WERI-Rb-1 (cell line): ENCODE results near the gene SLC7A6.

Source experiments
- DNase-seq: peaks from one replicate; pipeline ENCODE4 v3.0.0-alpha.2; 2020
- H3K27ac ChIP-seq: fragments of 250-450 bp; sonication (Bioruptor Pico); 2 replicates; pipeline ENCODE4 v1.5.1; 2020; ENCODE audit warnings: mild to moderate bottlenecking, moderate library complexity
- H3K27me3 ChIP-seq: fragments of 250-450 bp; sonication (Bioruptor Pico); 2 replicates; pipeline ENCODE4 v1.5.1; 2021; ENCODE audit warnings: mild to moderate bottlenecking, low read depth, moderate library complexity; ENCODE audit not compliant: insufficient read depth, severe bottlenecking
- H3K36me3 ChIP-seq: fragments of 250-450 bp; sonication (Bioruptor Pico); 2 replicates; pipeline ENCODE4 v1.5.1; 2020; ENCODE audit warnings: mild to moderate bottlenecking, moderate library complexity
- H3K4me3 ChIP-seq: 2 replicates; pipeline ENCODE4 v1.5.1; 2011; ENCODE audit warnings: low read depth, mild to moderate bottlenecking, control low read depth, low read length
- H3K9me3 ChIP-seq: fragments of 250-450 bp; sonication (Bioruptor Pico); 2 replicates; pipeline ENCODE4 v1.5.1; 2021; ENCODE audit warnings: mild to moderate bottlenecking, moderate library complexity; ENCODE audit not compliant: severe bottlenecking
- CTCF ChIP-seq: IDR thresholded peaks from 2 replicates; pipeline ENCODE4 v1.5.1; 2011; ENCODE audit warnings: low read depth, mild to moderate bottlenecking, control low read depth, inconsistent platforms, low read length

Gene SLC7A6

GRCh38 chr16:68235887-68236136, 28.5 kb upstream of the SLC7A6 start, which contains the start of gene ESRP2:
ESRP2 (minus strand) TSS chr16:68236127; CDS start chr16:68236045, 82 bp downstream.
- Histone ChIP-seq H3K27ac (no peak within 1 kb of the TSS), H3K27me3 (no peaks in the 10 kb centered on the region), H3K4me3 (no peak within 1 kb of the TSS), H3K9me3 (no peaks in the 10 kb centered on the region), H3K36me3 (no peaks in the 10 kb centered on the region; the same call in 1 of the 2 replicates)
- no peak for DNase-seq
- no peak for TF ChIP-seq CTCF

- Histone ChIP-seq H3K4me3 (no peak overlapping the region), H3K9me3 (no peaks in the 10 kb centered on the region), H3K27ac (no peak overlapping the region), H3K36me3 (no peaks in the 10 kb centered on the region; the same call in 1 of the 2 replicates), H3K27me3 (no peaks in the 10 kb centered on the region)
- TF ChIP-seq CTCF: no peak
- DNase-seq: no peak
Measured at GRCh38 chr16:68236137-68236825, 28.0 kb upstream of the SLC7A6 start.

GRCh38 chr16:68236826-68237242, 27.5 kb upstream of the SLC7A6 start:
- Histone ChIP-seq H3K36me3 (no peaks in the 10 kb centered on the region; the same call in 1 of the 2 replicates), H3K9me3 (no peaks in the 10 kb centered on the region), H3K27ac (no peak overlapping the region), H3K27me3 (no peaks in the 10 kb centered on the region), H3K4me3 (no peak overlapping the region)
- TF ChIP-seq CTCF: no peak
- DNase-seq: no peak

GRCh38 chr16:68237243-68238028, 26.9 kb upstream of the SLC7A6 start:
- Histone ChIP-seq H3K27me3 (no peaks in the 10 kb centered on the region), H3K4me3 (no peak overlapping the region), H3K9me3 (no peaks in the 10 kb centered on the region), H3K27ac (no peak overlapping the region), H3K36me3 (no peaks in the 10 kb centered on the region)
- TF ChIP-seq CTCF: no peak
- no peak for DNase-seq

- Histone ChIP-seq H3K9me3 (no peaks in the 10 kb centered on the region), H3K4me3 (no peak overlapping the region), H3K27ac (no peak overlapping the region), H3K36me3 (no peaks in the 10 kb centered on the region), H3K27me3 (no peaks in the 10 kb centered on the region)
- no peak for DNase-seq
- TF ChIP-seq CTCF: no peak
Measured at GRCh38 chr16:68238029-68238345, 26.3 kb upstream of the SLC7A6 start.
